Erythroblast (primary cell): ENCODE data around the gene HEXIM2.
A peak's percentile ranks its signal among the peaks of the same experiment; 100 is the strongest.

Source experiments
- DNase-seq, 2 experiments: peaks; one replicate each; lab custom pipeline; 2025; lab: John Stamatoyannopoulos, UW
- GATA1 ChIP-seq: IDR thresholded peaks from 2 replicates; pipeline ENCODE4 v1.6.1; 2011; ENCODE audit warnings: low read depth, mild to moderate bottlenecking, control low read depth, low read length, moderate library complexity
- POLR2A ChIP-seq: IDR thresholded peaks from 2 replicates; pipeline ENCODE4 v1.6.1; 2011; ENCODE audit warnings: mild to moderate bottlenecking, low read length

Gene HEXIM2

DNA sequence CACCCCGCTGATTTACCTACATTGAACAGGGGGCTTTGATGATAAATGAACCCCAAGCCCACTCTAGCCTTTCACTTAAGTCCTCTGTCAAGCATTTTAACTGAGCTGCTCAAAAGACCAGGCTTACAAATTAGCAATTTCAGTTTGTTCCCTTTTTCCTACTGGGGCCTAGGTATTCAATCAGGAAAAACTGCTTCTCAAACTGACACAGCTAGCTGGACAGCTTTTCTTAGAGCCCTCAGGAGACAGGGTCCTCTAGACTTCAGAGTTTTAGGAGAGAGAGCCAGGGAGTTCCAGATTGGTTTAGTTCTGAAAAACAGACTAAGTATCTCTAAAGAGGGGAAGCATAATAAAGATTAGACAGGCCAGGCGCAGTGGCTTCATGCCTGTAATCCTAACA, 6.2 kb upstream of the HEXIM2 start:
- no peak for DNase-seq
- TF ChIP-seq POLR2A (peak; percentile 12), GATA1 (no peak)

GRCh38 chr17:45156242-45156641, 5.4 kb upstream of the HEXIM2 start:
- TF ChIP-seq POLR2A = no peak
- no peak for TF ChIP-seq GATA1
- DNase-seq = no peak

DNA sequence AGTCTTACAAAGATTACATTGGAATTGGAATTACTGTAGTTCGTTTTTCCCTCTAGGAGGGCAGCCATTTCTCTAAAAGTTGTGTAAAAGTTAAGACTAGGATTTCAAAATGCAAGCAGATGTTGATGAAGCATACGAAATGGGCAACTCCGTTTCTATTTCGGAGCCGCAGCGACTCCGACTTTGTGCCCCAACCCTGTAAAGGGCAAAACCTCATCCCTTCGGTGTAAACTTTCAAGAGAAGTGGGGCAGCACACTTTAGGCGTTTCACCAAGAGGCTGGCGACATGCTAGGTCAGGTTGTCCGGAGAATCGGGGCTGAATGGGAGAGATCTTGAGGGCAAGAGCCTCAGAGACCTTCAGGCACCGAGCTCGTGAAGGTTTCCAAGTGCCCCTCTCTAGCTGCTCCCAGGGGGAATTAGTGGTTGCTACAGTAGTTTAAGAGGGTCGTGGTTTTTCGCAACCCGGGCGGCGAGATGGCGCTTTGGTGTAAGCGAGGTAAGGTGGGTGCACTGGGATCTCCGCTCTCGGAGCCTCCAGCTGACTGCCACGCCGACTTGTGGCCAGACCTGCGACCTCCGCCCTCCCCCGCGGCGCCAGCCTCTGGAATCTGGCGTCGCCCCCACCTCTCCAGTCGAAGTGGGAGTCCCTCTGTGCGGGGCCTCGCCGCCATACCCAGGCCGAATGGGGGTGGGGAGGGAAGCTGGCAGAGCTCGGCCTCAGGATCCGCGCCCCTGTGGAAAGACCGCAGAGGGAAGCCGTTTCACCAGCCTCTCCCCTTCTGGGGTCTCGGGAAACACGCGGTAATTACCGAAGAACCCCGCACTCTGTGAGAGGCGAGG, 1.0 kb upstream of the HEXIM2 start:
- DNase-seq = peak; percentile 84 to 88
- no peak for TF ChIP-seq GATA1
- TF ChIP-seq POLR2A = no peak

DNA sequence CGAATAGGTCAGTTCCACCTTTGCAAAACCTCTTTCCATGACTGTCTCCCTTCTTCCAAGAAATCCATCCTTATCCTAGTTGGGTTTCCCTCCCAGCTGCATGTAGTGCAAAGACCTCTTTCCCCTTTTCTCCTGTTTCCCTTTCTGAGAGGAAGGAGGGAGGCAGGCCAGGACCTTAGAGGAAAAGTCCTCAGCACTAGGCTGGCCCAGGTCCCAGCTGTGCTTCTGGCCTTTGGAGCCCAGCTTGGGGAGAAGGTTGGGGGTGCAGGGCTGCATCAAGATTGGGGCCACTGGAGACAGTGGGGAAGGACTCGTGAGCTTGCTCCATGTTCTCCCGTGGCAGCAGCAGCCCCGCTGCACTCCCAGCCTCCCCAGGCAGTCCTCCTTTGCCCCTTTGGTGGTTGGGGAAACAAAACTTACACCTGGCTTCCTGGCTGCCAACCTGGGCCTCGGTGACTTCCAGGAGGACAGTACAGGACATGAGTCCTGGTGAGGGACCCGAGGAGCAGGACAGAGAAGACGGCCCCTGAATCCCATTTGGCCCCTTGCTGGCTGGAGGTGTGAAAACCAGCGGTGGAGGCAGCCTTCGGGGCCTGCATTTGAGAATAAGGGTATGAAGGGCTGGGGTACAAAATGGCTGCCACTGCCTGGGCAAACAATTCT, 481 bp downstream of the HEXIM2 start:
- no peak for DNase-seq
- TF ChIP-seq GATA1 = no peak
- TF ChIP-seq POLR2A = no peak

DNA sequence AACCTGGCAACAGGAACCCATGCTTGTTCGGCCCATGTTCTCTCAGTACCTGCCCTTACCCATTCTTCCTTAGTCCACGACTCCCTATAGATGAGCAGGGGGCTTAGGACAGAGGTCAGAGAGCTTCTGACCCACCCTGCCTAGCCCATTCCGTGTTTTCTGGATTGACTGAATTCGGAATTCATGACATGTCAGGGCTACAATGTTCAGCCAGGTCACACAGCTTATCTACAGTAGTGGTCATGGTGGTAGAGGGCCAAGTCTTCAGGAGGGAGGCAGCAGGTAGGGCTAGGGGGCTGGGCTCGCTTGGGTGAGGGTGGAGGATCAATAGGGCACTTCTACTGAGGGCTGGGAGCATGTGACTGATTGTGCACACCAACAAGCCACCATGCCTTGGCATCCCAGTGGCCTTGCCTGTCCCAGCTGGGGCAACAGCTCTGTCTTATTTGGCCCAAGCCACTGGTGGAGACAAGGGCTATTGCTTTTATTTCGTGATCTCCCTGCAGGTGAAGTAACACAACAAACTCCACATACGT, 3.1 kb downstream of the HEXIM2 start:
- no peak for DNase-seq
- TF ChIP-seq POLR2A (no peak), GATA1 (no peak)

GRCh38 chr17:45168991-45169752, 7.5 kb downstream of the HEXIM2 start:
- no peak for DNase-seq

DNA sequence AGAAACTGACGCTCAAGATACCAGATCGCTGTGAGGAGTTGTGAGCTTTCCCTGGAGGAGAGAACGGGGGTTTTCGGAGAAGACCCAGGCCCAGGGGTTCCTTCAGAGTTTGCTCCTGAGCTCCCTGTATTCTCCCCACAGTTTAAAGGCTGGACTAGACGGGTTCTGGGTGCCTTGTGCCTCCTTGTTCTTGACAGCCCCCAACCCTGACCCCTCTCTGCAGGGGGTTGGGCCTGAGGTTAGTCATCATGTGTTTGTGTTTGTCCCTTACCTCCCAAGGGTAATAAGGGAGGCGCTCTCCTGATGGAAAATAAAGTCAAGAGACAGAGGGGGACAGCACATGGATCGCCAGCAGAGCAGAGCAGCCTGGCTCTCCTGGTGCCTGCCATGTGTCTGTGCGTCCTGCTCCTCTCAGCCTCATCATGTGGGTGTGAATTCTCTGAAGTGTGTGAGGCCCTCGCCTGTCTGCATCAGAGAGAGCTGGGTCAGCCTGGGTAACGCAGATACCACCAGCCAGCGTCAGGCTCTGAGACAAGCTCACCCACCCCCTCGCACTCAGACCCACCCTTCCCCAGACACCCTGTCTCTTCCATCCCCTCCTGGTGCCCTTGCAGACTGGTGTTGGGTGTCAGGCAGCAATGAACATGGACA, 8.7 kb downstream of the HEXIM2 start:
- no peak for TF ChIP-seq GATA1
- TF ChIP-seq POLR2A = peak; percentile 22
- DNase-seq = peak in 1 of 2 experiments; percentile 36

More at GRCh38 chr17:45168991-45169752, 7.5 kb downstream of the HEXIM2 start:
- TF ChIP-seq GATA1 = no peak
- no peak for TF ChIP-seq POLR2A

- TF ChIP-seq POLR2A (no peak), GATA1 (no peak)
- peak; percentile 43 to 59 for DNase-seq
Observed at GRCh38 chr17:45170931-45171337, 9.3 kb downstream of the HEXIM2 start.

- DNase-seq = no peak
- no peak for TF ChIP-seq GATA1
- TF ChIP-seq POLR2A = no peak
Observed at GRCh38 chr17:45171338-45172231, 9.9 kb downstream of the HEXIM2 start.

DNA sequence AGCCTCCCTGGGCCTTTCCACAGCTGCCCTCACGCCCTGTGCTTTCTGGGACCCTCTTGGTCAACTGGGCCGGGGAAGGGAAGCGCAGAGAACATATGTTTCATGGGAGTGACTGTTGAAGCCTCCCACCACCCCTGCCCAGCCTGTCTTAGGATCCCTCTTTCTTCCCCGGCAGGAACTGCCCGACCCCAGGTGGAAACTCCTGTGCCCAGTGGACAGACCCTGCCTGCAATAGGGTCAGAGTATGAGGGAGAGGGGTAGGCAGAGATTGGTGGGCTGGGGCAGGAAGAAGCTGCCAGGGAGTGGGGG, 10.5 kb downstream of the HEXIM2 start:
- TF ChIP-seq GATA1 (no peak), POLR2A (no peak)

DNA sequence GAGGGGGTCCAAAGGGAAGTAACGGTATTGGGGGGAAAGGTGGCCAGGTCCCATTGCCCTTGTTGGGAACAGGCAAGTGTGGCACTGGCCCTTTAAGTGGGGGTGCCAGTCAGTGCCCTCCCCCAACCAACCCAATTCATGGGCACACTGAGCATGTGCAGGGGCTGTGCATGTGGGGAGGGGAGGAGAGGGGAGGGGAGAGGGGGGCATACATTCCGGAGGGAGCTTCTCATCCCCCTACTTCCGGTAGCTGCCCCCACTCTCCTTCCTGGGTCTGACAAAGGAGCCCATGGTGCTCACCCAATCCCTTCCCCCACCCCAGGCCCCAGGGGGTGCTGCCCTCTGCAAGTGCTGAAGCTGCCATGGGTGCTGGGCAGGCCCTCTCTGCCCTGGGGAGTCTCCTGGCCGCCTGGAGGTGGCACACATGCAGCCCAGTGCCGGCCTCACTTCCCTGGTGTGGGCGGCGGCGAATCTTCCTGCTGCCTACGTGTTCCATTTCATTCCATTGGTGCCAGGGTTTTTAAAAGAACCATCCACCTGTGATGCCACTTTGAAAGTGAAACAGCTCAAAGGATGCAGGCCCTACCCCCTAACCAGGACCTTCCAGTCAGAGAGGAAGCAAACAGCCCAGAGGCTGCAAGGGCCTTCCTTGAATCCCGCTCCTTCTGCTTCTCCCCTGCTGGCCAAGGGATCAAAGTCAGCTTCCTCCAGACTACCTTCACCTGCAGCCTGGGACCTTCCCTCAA, 11.0 kb downstream of the HEXIM2 start:
- DNase-seq = no peak
- no peak for TF ChIP-seq GATA1
- no peak for TF ChIP-seq POLR2A

More for the DNA sequence above, 10.5 kb downstream of the HEXIM2 start:
- DNase-seq = no peak

- DNase-seq = no peak
- TF ChIP-seq POLR2A = no peak
- no peak for TF ChIP-seq GATA1
Observed at GRCh38 chr17:45175759-45176115, 14.1 kb downstream of the HEXIM2 start.
